Measurements from ENCODE around the gene SORCS2. TPM values are rescaled to one million over a fixed set of nuclear protein-coding genes. Genes with fewer than 3 reads are reported as not detected.

The SORCS2 gene
- polyA plus RNA-seq, 4 donors = 6.7 to 9.8 (median 8.7) TPM

DNA sequence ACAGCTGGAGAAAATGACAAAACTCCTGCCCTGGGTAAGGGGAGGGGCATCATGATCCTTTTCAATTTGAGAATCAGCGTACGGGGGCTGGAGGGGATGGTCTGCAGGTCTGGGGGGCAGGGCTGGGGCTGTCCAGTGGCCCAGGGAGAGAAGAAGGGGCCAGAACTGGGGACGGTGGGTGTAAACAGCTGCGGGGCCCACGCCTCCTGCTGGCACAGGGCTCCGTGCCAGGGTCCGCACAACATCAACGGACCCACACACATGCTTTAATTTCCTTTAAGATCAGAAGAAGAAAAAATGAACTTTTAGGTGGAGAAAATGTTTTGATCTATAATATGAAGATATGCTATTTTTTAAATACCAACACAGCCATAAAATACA lies 190.3 kb downstream of the SORCS2 start:
- DNase-seq (ENCODE audit: low read depth in 4 of 4, low spot score in 3 of 4) = no peak

DNA sequence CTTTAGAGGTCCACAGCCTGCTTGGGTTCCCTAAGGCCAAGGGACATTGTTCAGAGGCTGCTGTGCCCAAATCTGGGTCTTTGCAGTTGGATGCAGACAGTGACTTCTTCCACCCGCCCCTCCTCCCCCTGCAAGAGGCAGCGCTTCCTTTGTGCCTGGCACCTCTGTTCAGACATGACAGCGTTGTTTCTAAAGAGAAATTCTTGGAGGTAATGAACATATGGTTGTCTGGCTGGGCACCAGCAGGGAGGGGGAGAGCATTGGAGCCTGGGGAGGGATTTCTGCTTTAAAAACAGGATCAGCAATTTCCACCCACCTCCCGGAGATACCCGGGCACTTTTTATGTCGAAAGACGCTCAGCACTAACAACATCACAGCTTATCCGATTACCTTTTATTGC lies 190.9 kb downstream of the SORCS2 start:
- DNase-seq (ENCODE audit: low read depth in 4 of 4, low spot score in 3 of 4) = no peak

DNA sequence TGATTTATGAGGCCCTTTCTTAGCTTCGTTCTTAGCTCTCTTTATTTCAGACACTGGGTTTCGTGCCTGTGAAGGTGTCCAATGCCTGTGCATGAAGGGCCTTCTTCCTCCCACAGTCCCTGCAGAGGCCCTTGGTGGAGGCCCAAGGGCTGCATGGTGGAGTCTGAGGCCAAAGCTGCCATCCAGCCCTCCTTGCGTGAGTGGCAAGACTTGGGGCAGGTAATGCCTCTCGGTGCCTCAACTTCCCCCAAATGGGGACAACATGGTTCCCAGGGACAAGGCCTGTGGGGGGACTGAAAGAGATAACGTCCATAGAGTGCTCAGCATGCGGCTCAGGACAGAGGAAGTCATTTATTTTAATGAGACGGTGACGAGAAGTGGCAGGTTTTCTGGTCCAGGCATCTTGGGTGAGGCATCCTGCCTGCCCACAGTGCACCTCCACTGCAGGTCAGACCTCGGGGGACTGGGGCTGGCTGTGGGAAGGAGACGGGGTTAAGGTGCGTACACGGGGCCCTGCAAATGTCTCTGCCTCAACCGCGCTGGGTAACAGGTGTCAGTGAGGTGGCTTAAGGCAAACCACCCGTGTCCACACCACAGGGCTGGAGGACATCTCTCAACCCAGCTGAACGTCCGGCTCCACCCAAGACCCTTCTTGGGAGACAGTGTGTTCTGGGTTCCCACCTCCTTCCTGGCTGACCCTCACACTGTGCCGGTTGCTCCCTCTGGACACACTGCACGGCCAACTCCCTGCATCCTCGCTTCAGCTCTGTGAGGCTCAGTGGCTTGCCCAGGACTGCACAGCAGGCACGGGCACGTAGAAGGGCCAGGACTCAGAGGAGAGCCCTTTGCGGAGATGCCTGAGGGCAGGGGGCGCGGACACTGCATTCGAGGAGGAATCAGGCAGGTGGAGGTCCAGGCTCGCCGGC lies 191.9 kb downstream of the SORCS2 start:
- no peak for DNase-seq (ENCODE audit: low read depth in 4 of 4, low spot score in 3 of 4)

DNA sequence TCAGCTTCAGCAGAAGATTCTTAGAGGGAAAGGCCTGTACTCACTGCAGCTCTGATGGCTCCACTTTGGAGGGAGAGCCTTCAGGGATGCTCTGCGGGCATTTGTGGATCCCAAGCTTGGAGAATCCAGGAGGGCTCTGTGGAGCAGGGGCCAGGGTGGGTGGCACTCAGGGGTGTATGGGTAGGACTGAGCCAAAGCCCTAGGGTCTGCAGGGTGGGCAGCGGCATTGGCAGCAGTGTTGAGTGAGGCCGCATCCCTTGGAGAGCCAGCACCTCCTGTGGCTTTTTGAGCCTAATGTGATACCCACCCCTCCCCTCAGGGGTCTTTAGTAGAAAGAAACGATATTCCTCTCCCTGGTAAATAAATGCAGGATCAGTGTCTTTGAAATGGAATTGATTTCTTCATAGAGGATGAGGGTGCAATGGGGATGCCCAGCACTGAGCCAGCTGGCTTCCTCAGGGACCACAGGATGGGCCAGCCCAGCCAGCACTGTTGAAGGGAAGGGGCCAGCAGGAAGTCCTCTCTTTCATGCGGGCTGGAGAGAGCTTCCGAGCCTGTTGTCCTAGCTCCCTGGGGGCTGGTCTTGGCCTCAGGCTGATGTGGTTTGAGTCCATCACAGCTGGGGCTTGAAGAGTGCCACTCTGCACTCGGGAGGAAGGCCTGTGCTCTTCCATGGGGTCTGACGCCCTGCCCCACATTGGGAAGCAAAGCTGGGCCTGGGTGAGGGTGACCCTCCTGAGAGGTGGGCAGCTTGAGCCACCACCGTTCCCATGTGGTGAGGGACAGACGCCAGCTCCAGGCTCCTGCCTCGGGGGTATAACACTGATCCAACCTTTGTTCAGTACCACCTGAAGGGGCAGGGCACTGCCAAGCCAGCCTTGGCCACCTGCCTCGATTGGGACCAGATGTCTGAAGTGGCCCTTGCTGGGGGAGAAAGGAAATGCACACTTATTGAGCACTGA lies 192.9 kb downstream of the SORCS2 start:
- DNase-seq (ENCODE audit: low read depth in 4 of 4, low spot score in 3 of 4) = no peak

DNA sequence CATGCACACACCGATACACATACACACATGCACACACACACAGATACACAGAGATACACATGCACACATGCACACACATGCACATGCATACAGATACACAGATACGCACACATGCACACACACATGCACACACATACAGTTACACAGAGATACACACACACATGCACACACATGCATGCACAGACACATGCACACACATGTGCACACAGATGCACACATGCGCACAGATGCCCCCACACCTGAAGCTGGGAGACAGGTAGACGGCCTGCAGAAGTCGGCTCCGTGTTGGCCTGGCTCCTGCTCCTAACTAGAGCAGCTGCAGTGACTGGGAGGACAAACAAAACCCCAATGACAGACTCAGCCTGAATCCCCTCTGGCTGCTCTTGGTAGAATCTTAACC lies 195.6 kb downstream of the SORCS2 start:
- DNase-seq (ENCODE audit: low read depth in 4 of 4, low spot score in 3 of 4) = no peak

DNA sequence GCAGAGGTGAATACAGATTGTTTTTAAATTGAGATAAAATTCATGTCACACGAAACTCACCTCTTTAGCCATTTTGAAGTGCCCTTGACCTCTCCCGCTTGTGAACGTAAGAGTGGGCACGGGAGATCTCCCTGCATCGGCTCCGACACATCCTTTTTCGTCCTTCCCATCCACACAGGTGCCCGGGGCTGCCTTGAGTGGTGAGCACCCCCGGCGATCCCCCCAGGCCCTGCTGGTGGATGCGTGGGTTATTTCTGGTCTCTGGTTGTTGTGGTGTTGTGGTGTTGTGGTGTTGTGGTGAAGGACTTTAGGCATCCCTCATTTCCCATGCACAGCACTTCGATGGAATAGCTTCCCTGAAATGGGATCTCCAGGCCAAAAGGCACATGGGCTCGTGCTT lies 196.3 kb downstream of the SORCS2 start:
- no peak for DNase-seq (ENCODE audit: low read depth in 4 of 4, low spot score in 3 of 4)

DNA sequence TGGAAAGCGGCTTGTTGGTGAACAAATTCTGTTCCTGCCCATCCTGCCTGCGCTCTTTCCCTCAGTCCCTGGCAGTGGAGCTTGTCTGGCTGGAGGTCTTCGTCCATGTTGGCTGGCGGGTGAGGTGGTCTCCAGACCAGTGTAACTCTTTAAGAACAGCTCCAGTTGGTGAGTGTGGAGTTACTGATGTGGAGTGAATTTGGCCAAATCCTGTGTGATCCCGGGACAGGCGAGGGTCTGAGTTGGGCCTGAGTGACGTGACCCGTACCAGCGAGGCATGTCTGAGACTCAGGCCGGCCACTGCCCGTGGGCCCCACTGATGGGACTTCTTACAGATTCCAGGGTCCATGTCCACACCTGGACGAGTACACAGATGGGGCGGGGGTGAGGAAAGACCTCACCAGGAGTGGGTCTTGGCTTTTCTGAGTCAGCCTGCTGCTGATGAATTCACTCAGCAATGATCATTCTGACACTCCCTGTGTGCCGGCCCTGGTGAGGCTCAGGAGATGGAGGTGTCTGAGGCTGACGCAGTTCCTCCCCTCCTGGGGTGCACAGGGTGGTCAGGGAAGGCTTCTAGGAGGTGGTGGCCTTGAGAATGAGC lies 196.9 kb downstream of the SORCS2 start:
- no peak for DNase-seq (ENCODE audit: low read depth in 4 of 4, low spot score in 3 of 4)

DNA sequence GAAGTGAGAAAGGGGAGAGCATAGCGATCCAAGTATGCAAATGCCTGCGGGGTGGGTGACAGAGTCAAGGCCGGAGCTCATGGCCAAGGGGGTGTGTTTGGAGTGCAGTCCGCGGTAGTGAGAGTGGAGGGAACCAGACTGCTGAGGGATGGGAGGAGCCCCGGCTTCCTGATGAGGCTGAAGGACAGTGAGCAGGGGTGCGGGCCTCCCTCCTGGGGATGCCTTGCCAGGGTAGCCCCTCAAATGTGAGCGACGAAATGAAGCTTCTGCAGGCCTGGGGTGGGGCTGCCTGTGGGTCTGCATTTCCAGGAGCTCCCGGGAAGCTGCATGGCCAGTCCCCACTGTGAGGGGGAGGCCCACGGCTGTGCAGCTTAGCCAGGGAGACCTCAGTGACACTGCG lies 197.4 kb downstream of the SORCS2 start:
- no peak for DNase-seq (ENCODE audit: low read depth in 4 of 4, low spot score in 3 of 4)

DNA sequence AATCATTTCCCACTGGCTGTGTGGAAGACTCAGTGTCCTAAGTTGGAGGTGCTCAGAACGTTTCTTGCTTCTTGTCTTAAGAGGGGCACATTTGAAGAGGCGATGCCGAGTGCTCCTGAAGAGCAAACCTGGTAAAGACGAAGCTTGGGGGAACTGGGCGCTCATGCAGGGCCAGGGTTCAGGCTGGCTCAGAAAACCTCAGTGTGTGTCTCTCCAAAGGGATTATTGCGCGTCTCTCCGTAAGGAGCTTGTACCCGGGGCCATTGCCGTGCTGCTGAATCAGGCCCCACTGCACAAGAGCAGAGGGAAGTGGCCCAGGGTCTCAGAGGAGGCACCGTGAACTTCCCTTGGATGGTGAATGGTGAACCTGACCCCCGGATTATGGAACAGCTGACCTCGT lies 198.0 kb downstream of the SORCS2 start:
- no peak for DNase-seq (ENCODE audit: low read depth in 4 of 4, low spot score in 3 of 4)

DNA sequence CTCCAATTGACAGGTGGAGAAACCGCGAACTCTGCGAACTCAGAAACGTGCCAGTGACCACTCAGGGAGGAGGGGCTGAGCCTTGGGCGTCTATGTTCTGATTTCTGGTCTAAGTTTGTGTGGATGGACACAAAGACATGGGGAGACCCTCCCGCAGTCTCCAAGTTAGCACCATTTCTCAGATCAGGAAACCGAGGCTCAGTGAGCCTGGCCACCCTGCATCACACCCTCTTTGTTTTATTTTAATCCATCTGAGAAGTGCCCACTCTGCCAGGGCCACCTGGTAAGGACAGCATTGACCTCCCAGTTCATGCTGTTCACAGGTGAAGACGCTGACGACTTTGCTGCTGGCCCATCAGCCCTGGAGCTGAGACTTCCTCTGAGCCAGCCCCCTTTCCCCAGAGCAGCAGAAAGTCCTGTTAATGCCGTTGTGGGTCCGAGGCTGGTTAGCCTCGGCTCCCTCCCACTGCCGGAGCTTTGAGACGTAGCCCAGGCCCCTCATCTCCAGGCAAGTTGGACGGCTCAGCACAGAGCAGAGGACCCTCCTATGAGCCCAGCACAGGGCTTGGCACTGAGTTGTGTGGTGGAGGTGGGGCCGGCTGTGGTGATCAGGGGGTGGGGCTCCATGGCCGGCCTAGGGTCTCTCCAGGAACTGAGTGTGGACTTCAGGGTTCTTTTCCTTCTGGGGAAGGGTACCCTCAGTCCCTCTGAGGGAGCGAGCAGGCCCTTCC lies 198.7 kb downstream of the SORCS2 start:
- DNase-seq (ENCODE audit: low read depth in 4 of 4, low spot score in 3 of 4) = no peak

DNA sequence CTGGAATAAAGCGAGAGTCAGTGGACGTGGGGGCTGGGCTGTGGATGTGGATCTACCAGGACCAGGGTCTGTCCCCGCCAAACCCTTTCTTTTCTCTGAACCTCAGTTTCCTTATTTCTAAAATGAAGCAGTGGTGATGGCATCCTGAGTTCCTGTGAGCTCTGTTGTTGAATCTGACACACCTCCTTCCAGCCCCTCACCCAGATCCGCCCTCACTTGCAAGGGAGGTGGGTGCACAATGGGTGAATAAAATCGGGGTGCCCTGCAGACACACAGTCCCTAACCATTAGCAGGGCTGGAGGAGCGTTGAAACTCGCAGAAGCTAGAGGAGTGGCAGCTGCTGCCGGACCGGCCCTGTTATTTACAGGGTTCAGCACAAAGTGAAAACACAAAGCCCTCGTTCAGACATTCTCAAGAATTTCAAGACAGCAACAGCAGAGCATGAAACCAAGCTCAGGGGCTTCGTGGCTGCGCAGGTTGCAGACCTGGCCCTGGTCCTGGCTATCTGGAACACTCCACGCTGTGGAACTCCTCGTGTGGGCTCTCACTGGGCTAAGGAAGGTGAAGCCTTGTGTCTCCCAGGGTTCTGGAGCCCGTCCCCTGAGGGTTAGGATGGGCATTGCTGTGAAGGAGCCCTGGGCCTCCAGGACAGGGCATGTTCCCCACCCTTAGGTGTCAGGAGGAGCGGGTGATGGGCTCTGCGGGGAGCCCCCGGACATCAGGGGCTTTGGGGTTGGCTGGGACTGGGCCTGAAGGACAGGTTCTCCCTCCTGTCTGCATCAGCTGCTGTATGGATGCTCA lies 199.5 kb downstream of the SORCS2 start:
- DNase-seq (ENCODE audit: low read depth in 4 of 4, low spot score in 3 of 4) = no peak

DNA sequence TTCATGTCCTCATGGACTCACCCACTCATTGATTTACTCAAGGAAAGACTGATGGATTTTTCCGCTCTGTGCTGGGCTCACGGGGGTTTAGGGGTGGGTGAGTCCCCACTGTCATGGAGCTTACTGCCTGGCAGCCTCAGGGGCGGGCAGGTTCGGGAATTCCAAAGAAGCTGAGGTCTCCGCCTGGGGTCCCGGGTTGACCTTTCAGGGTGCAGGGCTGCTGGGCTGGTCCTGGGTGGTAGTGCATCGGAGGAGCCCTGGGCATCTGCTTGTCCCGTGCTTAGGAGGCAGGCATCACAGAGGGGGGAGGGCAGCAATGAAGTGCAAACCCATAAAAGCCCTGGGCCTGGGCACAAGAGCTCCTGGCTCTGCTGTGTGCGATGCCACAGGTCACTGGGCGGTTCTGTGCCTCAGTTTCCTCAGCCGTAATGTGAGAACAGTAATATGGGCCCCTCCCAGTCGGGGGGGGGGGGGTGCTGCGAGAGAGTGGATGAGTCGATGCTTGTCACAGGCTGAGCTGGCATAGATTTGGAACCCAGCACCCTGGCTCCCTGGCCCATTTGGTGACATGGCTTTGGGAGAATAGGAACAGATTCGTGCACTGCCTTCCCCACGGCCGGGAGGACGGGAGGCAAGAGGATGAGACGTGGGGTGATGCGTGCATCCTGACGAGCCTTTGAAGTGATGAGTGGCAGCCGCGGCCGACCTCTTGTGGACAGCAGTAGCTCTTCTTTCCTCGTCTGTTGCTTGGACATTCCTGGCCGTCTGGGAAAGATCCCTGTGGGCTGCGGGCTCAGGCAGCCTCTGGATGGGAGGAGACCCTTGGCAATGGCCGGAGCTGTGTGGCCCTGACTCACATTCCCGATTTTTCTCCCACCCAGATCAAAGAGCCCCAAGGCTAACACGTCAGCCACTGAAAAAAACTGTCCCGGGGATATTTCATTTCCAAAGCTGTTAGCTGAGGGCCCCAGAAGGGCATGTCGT lies 200.4 kb downstream of the SORCS2 start:
- no peak for DNase-seq (ENCODE audit: low read depth in 4 of 4, low spot score in 3 of 4)

DNA sequence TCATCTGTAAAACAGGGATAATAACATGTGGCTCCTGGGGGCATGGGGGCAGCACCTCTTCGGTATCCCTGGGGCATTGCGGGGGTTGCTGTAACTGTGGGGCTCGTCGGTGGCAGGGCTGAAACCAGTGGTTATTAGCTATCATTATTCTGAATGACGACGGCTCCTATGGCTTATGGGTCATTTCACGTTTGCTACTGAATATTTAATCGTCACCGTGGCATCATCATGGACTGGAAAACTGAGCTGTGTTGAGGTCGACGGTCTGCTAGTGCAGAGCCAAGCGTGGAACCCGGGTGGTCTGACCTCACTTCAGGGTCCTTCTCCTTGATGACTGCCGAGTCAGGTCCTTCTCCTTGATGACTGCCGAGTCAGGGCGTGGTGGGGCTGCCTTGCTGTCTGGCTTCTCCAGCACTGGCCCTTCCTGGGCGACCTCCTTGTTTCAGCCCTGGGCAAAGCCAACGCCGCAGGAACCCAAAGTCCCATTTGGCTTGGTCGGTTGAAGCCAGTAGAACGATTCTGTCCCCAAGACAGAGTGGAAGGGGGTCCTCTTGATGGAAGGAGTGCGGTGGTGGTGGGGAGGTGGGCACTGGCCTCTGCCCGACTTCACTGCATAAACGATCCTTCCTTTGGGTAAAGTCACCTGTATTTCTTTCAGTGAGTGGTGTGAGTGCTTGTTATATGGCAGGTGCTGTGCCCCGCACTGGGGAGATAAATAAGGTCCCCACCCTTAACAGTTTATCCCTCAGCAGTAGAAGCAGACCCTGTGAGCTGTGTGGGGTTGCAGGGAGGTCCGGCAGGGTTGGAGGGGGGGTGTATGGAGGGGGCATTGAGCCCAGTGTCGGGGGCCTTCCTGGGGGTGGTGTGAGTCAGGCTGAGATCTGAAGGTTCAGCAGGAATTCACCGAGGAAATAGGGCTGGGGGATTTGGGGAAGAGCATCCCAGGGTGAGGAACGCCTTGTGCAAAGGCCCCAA lies 201.6 kb downstream of the SORCS2 start:
- DNase-seq (ENCODE audit: low read depth in 4 of 4, low spot score in 3 of 4) = no peak

DNA sequence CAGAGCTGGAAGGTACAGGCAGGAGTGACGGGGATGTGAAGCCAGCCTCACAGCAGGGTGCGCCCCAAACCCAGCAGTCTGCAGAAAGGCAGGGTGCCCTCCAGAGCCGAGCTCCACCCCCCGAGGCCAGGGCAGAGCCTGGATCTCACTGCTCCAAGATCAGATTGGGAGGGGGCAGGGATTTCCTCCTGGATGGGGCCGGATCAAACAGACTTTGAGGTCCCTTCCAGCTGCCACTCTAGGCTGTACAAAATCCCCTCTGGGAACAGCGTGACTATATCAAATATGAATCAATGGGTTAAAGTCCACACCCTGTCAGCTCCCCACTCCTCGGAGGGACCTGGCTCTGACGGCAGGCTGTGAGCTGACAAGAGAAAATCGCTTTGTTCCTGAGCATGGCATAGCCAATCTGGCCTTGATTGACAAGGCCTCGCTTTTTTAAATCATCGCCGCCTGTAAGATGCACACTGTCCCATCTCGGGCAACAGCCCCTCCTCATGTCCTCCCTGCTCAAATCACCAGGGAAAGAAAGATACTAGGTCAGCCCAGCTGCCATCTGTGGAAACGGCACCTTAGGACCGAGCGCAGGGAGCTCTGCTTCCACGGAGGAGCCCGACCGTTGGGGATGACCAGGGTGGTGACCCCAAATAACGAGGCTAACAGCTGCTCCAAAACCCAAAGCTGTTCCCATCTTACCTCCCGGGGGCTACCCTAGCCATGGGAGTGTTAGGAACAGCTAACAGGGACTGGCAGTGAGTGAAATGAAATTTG lies 202.5 kb downstream of the SORCS2 start:
- DNase-seq (ENCODE audit: low read depth in 4 of 4, low spot score in 3 of 4) = no peak

DNA sequence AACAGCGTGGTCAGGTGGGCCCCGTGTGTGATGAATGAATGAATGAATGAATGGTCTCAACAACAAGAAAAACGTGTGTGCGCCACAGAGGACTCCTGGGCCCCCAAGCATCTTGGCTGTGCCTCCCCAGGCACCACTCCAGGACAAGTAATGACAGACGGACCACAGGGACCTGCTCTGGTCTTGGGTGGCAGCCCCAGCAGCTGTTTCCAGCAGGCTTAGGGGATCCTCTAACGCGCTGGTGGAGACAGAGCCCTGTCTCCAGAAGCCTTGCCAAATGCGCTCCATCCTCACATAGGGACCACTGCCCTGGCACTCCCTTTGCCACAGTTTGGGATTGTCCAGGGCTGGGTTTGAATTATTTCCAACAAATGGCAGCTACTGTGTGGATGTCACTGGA lies 203.3 kb downstream of the SORCS2 start:
- DNase-seq (ENCODE audit: low read depth in 4 of 4, low spot score in 3 of 4) = no peak

DNA sequence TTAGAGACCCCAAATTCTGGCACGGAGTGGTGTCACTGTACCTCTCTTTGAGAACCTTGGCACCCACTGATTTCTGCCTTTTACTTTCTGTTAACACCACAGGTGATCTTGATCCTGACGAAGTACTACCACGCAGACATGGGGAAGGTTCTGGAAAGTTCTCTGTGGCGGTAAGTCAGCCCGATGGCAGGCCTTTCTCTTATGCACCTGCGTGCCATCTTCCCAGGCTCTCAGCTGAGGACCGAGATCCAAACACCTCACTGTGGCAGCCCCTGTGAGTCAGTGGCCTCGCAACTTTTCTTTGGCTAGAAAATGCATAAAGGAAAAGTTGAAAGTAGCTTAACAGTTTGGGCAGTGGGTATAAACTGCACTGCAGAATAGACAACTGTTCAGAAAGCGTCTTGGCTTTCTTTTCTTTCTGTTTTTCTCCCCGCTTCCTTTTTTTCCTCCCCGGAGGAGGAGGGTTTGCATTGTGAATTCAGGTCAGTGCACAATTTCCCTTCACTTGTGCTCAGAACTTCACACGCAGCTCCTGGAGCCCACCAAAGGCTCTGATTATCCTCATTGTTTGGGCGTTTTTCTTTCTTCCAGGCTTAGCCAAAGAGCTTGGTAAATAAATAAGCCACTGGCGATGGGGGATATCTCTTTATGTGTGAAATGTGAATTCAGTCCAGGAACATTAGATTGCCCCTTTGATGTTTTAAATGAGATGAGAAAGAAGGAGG lies 204.0 kb downstream of the SORCS2 start:
- no peak for DNase-seq (ENCODE audit: low read depth in 4 of 4, low spot score in 3 of 4)
